IMR-90 (cell line): ENCODE measurements around the gene KDM1B. TPM values are rescaled to one million over a fixed set of nuclear protein-coding genes. Genes with fewer than 3 reads are reported as not detected.
A peak's percentile ranks its signal among the peaks of the same experiment; 100 is the strongest.

ENCODE experiments used
- ATAC-seq: fragments of 200-7000 bp; cut with Tn5 transposase; 2 replicates; pipeline ENCODE4 v1.9.1; 2020; ENCODE audit warnings: low read depth, mild to moderate bottlenecking, moderate library complexity
- BruUV-seq: library from RNA; stranded (reverse); fragments of 400-500 nt; replicated peaks from 2 replicates; lab custom pipeline; 2021; lab: Mats Ljungman, UMichigan
- CTCF ChIA-PET: fragments of 300-600 bp; formaldehyde crosslinking; extraction: SDS; loops from one replicate; lab custom pipeline; 2021; ENCODE audit warnings: antibody characterized with exemption; lab: Yijun Ruan, JAX
- POLR2A ChIA-PET: fragments of 300-600 bp; sonication (Branson Sonifier 250); formaldehyde crosslinking; loops from one replicate; lab custom pipeline; 2022; ENCODE audit warnings: antibody characterized with exemption; ENCODE audit not compliant: unreplicated experiment; lab: Charles Lee
- DNase-seq: peaks from one replicate; pipeline ENCODE4 v3.0.0; 2013
- H2AFZ ChIP-seq: replicated peaks from 2 replicates; pipeline ENCODE3; 2013; ENCODE audit warnings: low read length, mild to moderate bottlenecking; ENCODE audit not compliant: poor library complexity
- H2AK5ac ChIP-seq: 2 replicates; pipeline ENCODE4 v1.6.1; 2013; ENCODE audit warnings: low read depth, low read length, inconsistent platforms
- H2AK9ac ChIP-seq: replicated peaks from 2 replicates; pipeline ENCODE3; 2013; ENCODE audit warnings: mild to moderate bottlenecking, low read depth, low read length, moderate library complexity; ENCODE audit not compliant: poor library complexity
- H2BK120ac ChIP-seq: 2 replicates; pipeline ENCODE4 v1.6.1; 2013; ENCODE audit warnings: low read depth, low read length, inconsistent platforms
- H2BK15ac ChIP-seq: 3 replicates; pipeline ENCODE4 v1.6.1; 2013; ENCODE audit warnings: low read depth, low read length, inconsistent platforms
- H2BK20ac ChIP-seq: 2 replicates; pipeline ENCODE4 v1.6.1; 2013; ENCODE audit warnings: low read depth, mild to moderate bottlenecking, inconsistent platforms, low read length, moderate library complexity
- H2BK5ac ChIP-seq: 2 replicates; pipeline ENCODE4 v1.6.1; 2013; ENCODE audit warnings: mild to moderate bottlenecking, low read depth, low read length, inconsistent platforms; ENCODE audit not compliant: poor library complexity, severe bottlenecking
- H3K14ac ChIP-seq: replicated peaks from 2 replicates; pipeline ENCODE4 v1.6.1; 2013; ENCODE audit warnings: low read depth, low read length, inconsistent platforms
- H3K18ac ChIP-seq: 2 replicates; pipeline ENCODE4 v1.6.1; 2013; ENCODE audit warnings: low read depth, low read length, control low read depth
- H3K23ac ChIP-seq: 2 replicates; pipeline ENCODE4 v1.6.1; 2013; ENCODE audit warnings: low read depth, low read length, inconsistent platforms
- H3K27ac ChIP-seq: 2 replicates; pipeline ENCODE4 v1.5.1; 2013; ENCODE audit warnings: mild to moderate bottlenecking, control low read depth, low read length; ENCODE audit not compliant: insufficient read depth
- H3K27me3 ChIP-seq: 2 replicates; pipeline ENCODE4 v1.6.1; 2013; ENCODE audit warnings: low read length; ENCODE audit not compliant: control insufficient read depth, insufficient read depth
- H3K36me3 ChIP-seq: 2 replicates; pipeline ENCODE4 v1.6.1; 2013; ENCODE audit warnings: low read length, mixed read lengths; ENCODE audit not compliant: control insufficient read depth, insufficient read depth
- H3K4ac ChIP-seq: 2 replicates; pipeline ENCODE4 v1.6.1; 2013; ENCODE audit warnings: low read depth, low read length, inconsistent platforms
- H3K4me1 ChIP-seq: 2 replicates; pipeline ENCODE4 v1.6.1; 2013; ENCODE audit warnings: low read length, mixed read lengths; ENCODE audit not compliant: control insufficient read depth, insufficient read depth
- H3K4me2 ChIP-seq: 2 replicates; pipeline ENCODE4 v1.6.1; 2013; ENCODE audit warnings: low read depth, mild to moderate bottlenecking, control low read depth, low read length, moderate library complexity
- H3K4me3 ChIP-seq: 2 replicates; pipeline ENCODE4 v1.5.1; 2013; ENCODE audit warnings: low read depth, mild to moderate bottlenecking, control low read depth, low read length, moderate library complexity; ENCODE audit not compliant: insufficient read depth
- H3K56ac ChIP-seq: 2 replicates; pipeline ENCODE4 v1.6.1; 2013; ENCODE audit warnings: low read length, inconsistent platforms; ENCODE audit not compliant: insufficient read depth; ENCODE audit errors: extremely low read depth
- H3K79me1 ChIP-seq, 2 experiments: 2 replicates each; pipeline ENCODE4 v1.6.1; 2013; ENCODE audit warnings: low read length in 2 of 2, inconsistent platforms in 1 of 2, low read depth in 1 of 2
- H3K9ac ChIP-seq: 2 replicates; pipeline ENCODE4 v1.6.1; 2013; ENCODE audit warnings: low read depth, low read length, control low read depth
- H3K9me1 ChIP-seq: 2 replicates; pipeline ENCODE4 v1.6.1; 2013; ENCODE audit warnings: low read length, inconsistent platforms; ENCODE audit not compliant: insufficient read depth
- H3K9me3 ChIP-seq: 2 replicates; pipeline ENCODE4 v1.6.1; 2013; ENCODE audit warnings: low read length; ENCODE audit not compliant: control insufficient read depth, insufficient read depth
- H4K20me1 ChIP-seq: 2 replicates; pipeline ENCODE4 v1.6.1; 2013; ENCODE audit warnings: low read length, inconsistent platforms; ENCODE audit not compliant: insufficient read depth
- H4K5ac ChIP-seq: 2 replicates; pipeline ENCODE4 v1.6.1; 2013; ENCODE audit warnings: mild to moderate bottlenecking, low read depth, low read length, control low read depth
- H4K8ac ChIP-seq, 2 experiments: 2 replicates each; pipeline ENCODE4 v1.6.1; 2013; ENCODE audit warnings: low read depth in 2 of 2, low read length in 2 of 2, control low read depth in 1 of 2, inconsistent platforms in 1 of 2
- H4K91ac ChIP-seq: 2 replicates; pipeline ENCODE4 v1.6.1; 2013; ENCODE audit warnings: low read depth, low read length, inconsistent platforms; ENCODE audit not compliant: insufficient read depth
- BHLHE40 ChIP-seq: fragments of 150-350 bp; IDR thresholded peaks from 2 replicates; pipeline ENCODE4 v1.6.1; 2016; ENCODE audit warnings: mild to moderate bottlenecking, low read depth, low read length
- CEBPB ChIP-seq: IDR thresholded peaks from 2 replicates; pipeline ENCODE4 v1.6.1; 2012; ENCODE audit warnings: low read depth, low read length, improper control_type of control experiment
- MAFK ChIP-seq: IDR thresholded peaks from 2 replicates; pipeline ENCODE4 v1.6.1; 2012; ENCODE audit warnings: low read depth, low read length, improper control_type of control experiment
- NFE2L2 ChIP-seq: fragments of 150-350 bp; IDR thresholded peaks from 2 replicates; pipeline ENCODE4 v1.6.1; 2016; ENCODE audit warnings: low read depth, mild to moderate bottlenecking, low read length
- RFX5 ChIP-seq: IDR thresholded peaks from 2 replicates; pipeline ENCODE4 v1.8.0; 2012; ENCODE audit warnings: low read depth, mild to moderate bottlenecking, low read length, moderate library complexity
- SMC3 ChIP-seq: fragments of 150-350 bp; IDR thresholded peaks from 2 replicates; pipeline ENCODE4 v1.6.1; 2016; ENCODE audit warnings: low read depth, mild to moderate bottlenecking, antibody characterized with exemption, low read length, moderate library complexity
- WGBS, 2 experiments: methylation state at CpG; one replicate each; pipeline versions ENCODE4 v1.1.5 to v1.1.7; 2013; ENCODE audit warnings: missing lambda C conversion rate in 2 of 2; ENCODE audit not compliant: insufficient read length in 1 of 2; ENCODE audit errors: extremely low coverage in 2 of 2; 5-methylcytosine and 5-hydroxymethylcytosine counted together
- dilution Hi-C: fragments of 300-500 bp; cut with HindIII; formaldehyde crosslinking; loops from one replicate; pipeline ENCODE4 v1.14.3; 2018; ENCODE audit warnings: low sequenced_read_pairs; ENCODE audit not compliant: unreplicated experiment
- in situ Hi-C: fragments of 300-500 bp; cut with MboI; formaldehyde crosslinking; loops from 3 replicates; pipeline ENCODE4 v1.14.3; 2019; ENCODE audit warnings: low sequenced_read_pairs, inconsistent platforms, mixed read lengths
- intact Hi-C: fragments of 100-400 bp; cut with micrococcal nuclease; formaldehyde crosslinking; loops from 2 replicates; pipeline ENCODE4 v1.10.0; 2022
- polyA plus RNA-seq, 3 experiments: library from polyadenylated mRNA; depleted of rRNA; stranded (reverse); fragments of >200 nt; gene quantifications; 2 replicates each; pipeline ENCODE4 v1.2.3, GENCODE V29; 2012; ENCODE audit warnings: low replicate concordance in 1 of 3
- total RNA-seq: library from RNA; depleted of rRNA; stranded (reverse); fragments of >200 nt; gene quantifications from 2 replicates; pipeline ENCODE4 v1.2.3, GENCODE V29; 2012
- TF ChIP-seq, protein P1 (sequence below): conservative IDR thresholded peaks from 2 replicates; pipeline ENCODE4 v1.5.1; 2012; ENCODE audit warnings: mild to moderate bottlenecking, low read depth, low read length, improper control_type of control experiment
- TF ChIP-seq, protein P2 (sequence below): fragments of 150-350 bp; IDR thresholded peaks from 2 replicates; pipeline ENCODE4 v1.6.1; 2016; ENCODE audit warnings: low read depth, mild to moderate bottlenecking, low read length, moderate library complexity, borderline replicate concordance

The KDM1B gene
- total and polyA plus RNA-seq, 2 of the 4 experiments (the other 2 are of a cell fraction) = 13.2 to 16.7 TPM

DNA sequence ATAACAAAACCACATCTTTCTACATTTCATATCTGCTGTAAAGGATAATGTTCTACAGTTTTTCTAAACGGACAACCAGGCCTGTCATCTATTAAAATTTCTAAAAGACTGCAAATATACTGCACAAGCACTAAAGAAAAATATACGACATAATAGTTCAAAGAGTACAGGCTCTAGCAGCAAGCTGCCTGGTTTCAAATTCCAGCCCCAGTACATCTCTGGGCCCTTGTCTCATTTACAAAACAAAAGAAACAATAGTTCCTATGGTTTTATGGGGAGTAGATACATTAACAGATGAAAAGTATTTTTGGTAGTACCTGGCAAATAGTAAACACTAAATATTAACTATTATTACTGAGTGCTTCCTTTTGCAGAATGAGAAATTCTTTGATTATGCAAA, 85.0 kb downstream of the KDM1B start:
- peaks cover 31% of the 10 kb centered on the region for H3K36me3 ChIP-seq
- in situ Hi-C loops (no loop called here), intact Hi-C loops (loop anchor here (10.0 kb wide), 1 partner anchor 385 kb away; no protein-coding TSS in a partner anchor), dilution Hi-C loops (no loop called here)
- no peak overlapping the region for H3K9ac ChIP-seq
- no peaks in the 10 kb centered on the region for H3K9me3 ChIP-seq
- no peaks in the 10 kb centered on the region for H3K27me3 ChIP-seq
- ChIA-PET CTCF (no interaction called here), POLR2A (no interaction called here)
- H3K4me3 ChIP-seq = no peak overlapping the region
- H4K91ac ChIP-seq = no peak overlapping the region
- no CpG with 5 or more reads among the region's 2 CpGs for WGBS, 2 experiments
- H3K56ac ChIP-seq = no peak overlapping the region
- H3K9me1 ChIP-seq = 0 out of 2 replicates have a peak, but pooled peaks cover 3% of the 10 kb centered on the region
- H3K23ac ChIP-seq = no peak overlapping the region
- no peaks in the 10 kb centered on the region for H4K20me1 ChIP-seq
- peaks cover 16 to 53% of the 10 kb centered on the region in 2 experiments for H3K79me1 ChIP-seq
- no peak overlapping the region for H2BK120ac ChIP-seq
- H2AK5ac ChIP-seq = no peak overlapping the region
- H3K4me2 ChIP-seq = no peak overlapping the region
- no peak overlapping the region for H3K14ac ChIP-seq
- H3K27ac ChIP-seq = no peak overlapping the region
- ATAC-seq (0 out of 2 replicates have a peak, but pooled peaks have one; percentile 22), DNase-seq (no peak)
- H4K8ac ChIP-seq = no peak overlapping the region
- peaks cover 5% of the 10 kb centered on the region for H3K4me1 ChIP-seq
- no peak overlapping the region for H2BK15ac ChIP-seq
- BruUV-seq = no TSS peak
- no peak overlapping the region for H2BK5ac ChIP-seq
- no peak overlapping the region for H3K4ac ChIP-seq
- H3K18ac ChIP-seq = no peak overlapping the region
- no peak overlapping the region for H2AFZ ChIP-seq
- H4K5ac ChIP-seq = no peak overlapping the region
- H2BK20ac ChIP-seq = no peak overlapping the region
- TF ChIP-seq, protein P1, sequence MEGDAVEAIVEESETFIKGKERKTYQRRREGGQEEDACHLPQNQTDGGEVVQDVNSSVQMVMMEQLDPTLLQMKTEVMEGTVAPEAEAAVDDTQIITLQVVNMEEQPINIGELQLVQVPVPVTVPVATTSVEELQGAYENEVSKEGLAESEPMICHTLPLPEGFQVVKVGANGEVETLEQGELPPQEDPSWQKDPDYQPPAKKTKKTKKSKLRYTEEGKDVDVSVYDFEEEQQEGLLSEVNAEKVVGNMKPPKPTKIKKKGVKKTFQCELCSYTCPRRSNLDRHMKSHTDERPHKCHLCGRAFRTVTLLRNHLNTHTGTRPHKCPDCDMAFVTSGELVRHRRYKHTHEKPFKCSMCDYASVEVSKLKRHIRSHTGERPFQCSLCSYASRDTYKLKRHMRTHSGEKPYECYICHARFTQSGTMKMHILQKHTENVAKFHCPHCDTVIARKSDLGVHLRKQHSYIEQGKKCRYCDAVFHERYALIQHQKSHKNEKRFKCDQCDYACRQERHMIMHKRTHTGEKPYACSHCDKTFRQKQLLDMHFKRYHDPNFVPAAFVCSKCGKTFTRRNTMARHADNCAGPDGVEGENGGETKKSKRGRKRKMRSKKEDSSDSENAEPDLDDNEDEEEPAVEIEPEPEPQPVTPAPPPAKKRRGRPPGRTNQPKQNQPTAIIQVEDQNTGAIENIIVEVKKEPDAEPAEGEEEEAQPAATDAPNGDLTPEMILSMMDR = no peak
- no peak for TF ChIP-seq CEBPB
- no peak for TF ChIP-seq MAFK
- no peak for TF ChIP-seq SMC3
- no peak for TF ChIP-seq NFE2L2
- TF ChIP-seq RFX5 = no peak
- TF ChIP-seq BHLHE40 = no peak
- TF ChIP-seq, protein P2, sequence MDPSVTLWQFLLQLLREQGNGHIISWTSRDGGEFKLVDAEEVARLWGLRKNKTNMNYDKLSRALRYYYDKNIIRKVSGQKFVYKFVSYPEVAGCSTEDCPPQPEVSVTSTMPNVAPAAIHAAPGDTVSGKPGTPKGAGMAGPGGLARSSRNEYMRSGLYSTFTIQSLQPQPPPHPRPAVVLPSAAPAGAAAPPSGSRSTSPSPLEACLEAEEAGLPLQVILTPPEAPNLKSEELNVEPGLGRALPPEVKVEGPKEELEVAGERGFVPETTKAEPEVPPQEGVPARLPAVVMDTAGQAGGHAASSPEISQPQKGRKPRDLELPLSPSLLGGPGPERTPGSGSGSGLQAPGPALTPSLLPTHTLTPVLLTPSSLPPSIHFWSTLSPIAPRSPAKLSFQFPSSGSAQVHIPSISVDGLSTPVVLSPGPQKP = no peak
- H2AK9ac ChIP-seq = no peak overlapping the region
